Activated CD4-positive, CD25-positive, alpha-beta regulatory T cell treated with anti-CD3 and anti-CD28 coated beads, Interleukin-2, amount 50 U/mL, for 24 hours (primary cell): ENCODE data around the gene CTNNBL1.
"Not testable (repeated sequence)": the region's sequence is repeated elsewhere in the genome, so short reads cannot be mapped to it uniquely, and the experiment has no call there.

Source experiments
- ATAC-seq, 2 donors: fragments of 150-1000 bp; cut with Tn5 transposase; one replicate each; pipeline ENCODE4 v1.10.0; 2021; ENCODE audit warnings: mild to moderate bottlenecking in 1 of 2, moderate library complexity in 1 of 2

CTNNBL1 gene

DNA sequence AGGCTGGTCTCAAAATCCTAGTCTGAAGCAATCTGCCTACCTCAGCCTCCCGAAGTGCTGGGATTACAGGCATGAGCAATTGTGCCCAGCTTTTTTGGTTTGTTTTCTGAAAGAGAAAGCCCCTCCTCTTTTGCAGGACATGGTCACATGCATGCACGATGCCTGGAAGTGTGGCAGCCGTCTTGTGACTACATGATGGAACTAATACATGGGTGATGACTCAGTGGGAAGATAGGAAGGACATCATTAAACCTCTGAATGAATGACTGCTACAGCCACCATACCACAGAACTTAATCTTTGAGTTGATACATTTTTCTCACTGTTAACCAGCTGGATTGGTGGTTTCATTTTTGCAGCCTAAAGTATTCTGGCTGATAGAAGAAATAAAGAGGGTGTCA, 13.4 kb upstream of the CTNNBL1 start:
- no peak for ATAC-seq

- ATAC-seq, result no peak
Measured at GRCh38 chr20:37681384-37682112, 12.3 kb upstream of the CTNNBL1 start.

DNA sequence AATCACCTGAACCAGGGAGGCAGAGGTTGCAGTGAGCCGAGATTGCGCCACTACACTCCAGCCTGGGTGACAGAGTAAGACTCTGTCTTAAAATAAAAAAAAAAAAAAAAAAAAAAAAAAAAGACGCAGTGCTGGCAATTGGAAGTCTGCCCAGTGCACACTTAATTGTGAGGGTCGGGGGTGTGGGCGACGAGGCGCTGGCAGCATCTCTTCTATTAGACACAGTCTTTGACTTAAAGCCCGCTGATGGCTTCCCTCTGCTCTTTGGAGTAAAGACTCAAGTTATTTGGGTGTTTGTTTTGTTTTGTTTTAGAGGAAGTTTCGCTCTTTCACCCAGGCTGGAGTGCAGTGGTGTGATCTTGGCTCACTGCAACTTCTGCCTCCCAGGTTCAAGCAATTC, 10.7 kb upstream of the CTNNBL1 start:
- not testable (repeated sequence) for ATAC-seq

DNA sequence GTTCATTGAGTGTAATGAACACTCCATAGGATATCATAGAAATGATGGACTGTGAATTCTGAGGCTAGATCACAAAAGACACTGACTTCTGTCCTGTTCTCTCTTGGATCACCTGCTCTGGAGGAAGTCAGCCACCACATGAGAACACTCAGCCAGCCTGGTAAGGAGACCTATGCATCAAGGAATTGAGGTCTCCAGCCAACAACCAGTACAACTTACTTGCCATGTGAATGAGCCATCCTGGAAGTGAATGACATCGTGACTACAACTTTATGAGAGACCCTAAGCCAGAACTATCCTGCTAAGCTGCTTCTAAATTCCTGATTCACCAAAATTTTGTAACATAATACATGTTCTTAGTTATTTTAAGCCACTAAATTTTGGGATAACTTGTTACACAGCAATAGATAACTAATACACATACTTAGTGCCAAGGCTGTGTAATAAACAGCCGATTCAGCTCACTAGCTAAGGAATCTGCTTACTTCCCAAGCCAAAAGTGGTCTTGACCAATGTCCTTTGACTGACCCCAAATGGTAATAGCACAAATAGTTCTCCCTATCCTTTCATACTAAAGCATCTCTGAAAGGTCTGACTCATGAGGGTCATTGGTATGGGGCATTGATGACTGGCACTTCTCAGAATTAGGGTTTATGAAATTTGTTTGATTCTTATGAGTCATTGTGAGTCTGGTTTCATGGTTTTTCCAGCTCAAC, 6.9 kb upstream of the CTNNBL1 start:
- peak; percentile 83 to 90 for ATAC-seq

GRCh38 chr20:37687478-37687805, 6.4 kb upstream of the CTNNBL1 start:
- ATAC-seq, result no peak

- ATAC-seq, result no peak
Measured at GRCh38 chr20:37688093-37688492, 5.7 kb upstream of the CTNNBL1 start.

GRCh38 chr20:37690626-37691369, 3.0 kb upstream of the CTNNBL1 start:
- ATAC-seq, result no peak

DNA sequence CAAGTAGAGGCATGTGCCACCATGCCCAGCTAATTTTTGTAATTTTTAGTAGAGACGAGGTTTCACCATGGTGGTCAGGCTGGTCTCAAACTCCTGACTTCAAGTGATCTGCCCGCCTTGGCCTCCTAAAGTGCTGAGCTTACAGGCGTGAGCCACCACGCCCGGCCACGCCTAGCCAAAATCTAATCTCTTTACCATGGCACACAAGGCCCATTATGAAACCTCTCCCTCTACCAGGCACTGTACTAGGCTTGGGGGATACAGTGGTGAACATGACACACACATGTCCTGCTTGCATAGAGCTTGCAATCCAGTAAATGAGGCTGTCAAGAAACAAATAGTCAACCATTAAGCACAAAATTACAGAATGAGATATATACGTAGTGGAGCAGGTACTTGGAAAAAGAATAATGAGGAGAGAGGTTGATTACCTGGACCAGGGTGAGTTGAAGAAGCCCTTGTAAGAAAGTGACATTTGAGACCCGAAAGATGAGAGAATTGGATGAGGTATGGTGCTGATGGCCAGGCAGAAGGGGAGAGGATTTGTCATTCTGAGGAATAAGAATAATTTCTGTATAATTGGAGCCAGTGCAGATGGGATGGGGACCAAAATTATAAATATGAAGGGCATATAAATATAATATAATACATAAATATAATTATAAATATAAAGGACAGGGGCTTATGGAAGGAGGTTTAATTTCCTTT, 1.2 kb upstream of the CTNNBL1 start:
- no peak for ATAC-seq

DNA sequence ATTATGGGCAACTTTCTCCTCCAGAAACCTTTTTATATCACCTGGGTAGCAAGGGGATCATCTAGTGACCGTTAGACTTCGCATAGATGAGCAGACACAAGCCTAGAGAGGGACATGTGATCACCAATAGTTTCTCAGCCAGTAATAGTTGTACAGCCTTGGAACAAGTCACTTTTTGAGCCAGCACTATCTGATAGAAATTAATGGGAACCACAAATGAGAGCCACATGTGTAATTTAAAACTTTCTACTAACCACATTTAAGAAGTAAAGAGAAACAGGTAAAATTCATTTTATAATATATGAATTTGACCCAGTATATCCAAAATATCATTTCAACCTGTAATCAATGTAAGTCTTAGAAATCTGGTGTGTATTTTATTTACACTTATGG, 592 bp upstream of the CTNNBL1 start:
- no peak for ATAC-seq

DNA sequence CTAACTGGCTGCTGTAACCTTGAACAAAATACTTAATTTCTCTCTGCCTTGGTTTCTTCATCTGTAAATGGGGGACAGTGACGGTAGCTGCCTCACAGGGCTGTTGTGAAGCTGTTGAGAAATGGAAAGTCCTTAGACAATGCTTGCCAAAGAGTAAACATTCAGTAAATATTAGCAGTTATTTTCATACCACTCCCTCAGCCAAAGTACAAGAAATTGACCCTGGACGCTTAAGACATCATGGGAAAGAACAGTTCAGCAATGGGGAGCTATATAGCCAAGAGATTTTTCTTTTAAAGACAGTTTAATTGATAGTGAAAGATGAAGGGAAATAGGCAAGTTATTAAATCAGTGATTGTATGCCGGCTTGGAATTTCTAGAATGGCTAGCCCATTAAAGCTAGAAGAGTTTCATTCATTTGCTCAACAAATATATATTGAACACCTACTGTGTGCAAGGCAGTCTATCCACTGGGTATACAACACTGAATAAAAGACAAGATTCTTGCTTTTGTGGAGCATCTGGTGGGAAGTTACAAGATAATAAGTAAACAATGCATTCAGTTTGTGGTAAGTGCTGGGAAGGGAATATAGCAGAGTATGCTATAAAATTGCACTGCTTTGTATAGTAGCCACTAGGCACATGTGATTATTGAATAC, 2.0 kb downstream of the CTNNBL1 start:
- no peak for ATAC-seq

- no peak for ATAC-seq
Measured at GRCh38 chr20:37697314-37697713, 3.5 kb downstream of the CTNNBL1 start.

DNA sequence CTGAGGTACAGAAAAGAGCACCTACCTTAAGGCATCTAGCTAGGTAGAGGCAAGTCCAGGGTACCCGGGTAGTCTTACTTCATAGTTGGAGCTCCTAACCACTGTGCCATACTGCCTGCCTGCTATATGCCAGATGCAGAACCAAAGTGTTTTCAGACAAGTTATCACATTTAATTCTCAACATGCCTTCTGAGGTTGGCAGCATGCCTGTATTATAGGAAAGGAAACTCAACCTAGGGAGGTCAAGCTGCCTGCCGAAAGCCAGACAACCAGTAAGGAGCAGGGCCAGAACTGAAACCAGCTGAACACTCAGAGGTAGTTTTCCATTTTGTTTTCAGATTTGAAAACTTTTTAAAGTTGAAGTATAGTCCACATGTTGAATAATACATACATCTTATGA, 5.4 kb downstream of the CTNNBL1 start:
- ATAC-seq, result no peak

DNA sequence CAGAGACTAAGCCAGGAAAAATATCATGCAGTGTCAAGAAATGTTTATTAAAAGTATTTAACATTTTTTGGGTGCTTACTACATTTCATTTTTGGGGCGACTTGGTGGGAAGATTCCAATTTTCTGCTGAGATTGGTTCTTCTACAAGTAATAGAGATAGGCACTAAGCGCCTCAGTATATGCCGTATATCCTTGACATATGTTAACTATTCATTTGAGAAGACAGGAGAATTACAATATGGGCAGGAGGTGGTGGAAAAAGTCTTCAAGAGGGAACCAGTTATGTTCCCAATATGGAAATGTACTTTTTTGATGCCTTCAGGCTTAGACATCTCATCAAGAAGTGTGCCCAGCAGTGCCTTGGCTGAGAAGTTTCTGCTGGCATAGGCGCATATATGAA, 6.5 kb downstream of the CTNNBL1 start:
- ATAC-seq, result no peak

DNA sequence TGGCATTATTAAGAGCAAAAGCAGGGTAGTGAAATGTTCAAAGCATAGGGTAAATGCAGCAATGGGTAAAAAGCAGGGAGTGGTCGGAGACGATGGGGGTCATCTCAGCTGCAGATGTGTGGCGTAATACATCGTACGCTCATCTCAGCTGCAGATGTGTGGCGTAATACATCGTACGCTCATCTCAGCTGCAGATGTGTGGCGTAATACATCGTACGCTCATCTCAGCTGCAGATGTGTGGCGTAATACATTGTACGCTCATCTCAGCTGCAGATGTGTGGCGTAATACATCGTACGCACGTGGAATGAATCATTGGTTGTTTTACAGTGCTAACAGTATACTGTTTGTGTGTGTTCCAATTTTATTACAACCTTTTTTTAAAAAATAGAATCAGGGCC, 7.8 kb downstream of the CTNNBL1 start:
- not testable (repeated sequence) for ATAC-seq

GRCh38 chr20:37702403-37703034, 8.7 kb downstream of the CTNNBL1 start:
- no peak for ATAC-seq

DNA sequence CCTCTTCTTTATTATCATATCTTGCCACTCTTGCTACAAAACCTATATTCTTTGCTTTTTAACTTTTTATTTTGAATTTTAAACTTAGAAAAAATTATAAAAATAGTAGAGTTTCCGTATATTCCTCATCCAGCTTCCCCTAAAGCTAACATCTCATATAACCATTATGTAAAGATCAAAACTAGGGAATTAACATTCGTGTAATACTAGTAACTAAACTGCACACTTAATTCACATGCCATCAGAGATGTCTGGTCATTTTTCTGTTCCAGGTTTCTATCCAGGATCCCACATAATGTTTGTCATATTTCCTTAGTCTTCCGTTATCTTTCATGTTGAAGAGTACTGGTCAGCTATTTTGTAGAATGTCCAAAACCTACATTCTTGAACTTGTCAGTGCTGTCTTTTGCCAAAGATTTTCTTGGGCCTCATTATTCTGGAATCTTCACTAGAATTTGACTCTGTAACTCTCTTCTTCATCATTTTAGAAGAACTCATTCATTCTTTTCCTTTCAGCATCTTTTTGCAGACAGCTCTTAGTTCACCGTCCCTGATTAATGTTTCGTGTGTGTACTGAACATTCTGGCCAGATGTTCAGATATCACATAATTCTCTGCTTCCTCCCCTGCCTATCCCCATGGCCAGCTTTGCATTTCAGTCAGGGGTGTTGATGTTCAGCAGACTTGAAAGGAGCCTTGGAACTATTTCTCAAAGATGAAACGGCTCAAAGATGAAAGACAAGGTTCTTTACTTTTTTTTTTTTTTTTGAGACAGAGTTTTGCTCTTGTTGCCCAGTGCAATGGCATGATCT, 9.4 kb downstream of the CTNNBL1 start:
- no peak for ATAC-seq

GRCh38 chr20:37704955-37705354, 11.1 kb downstream of the CTNNBL1 start:
- no peak for ATAC-seq

- ATAC-seq, result no peak
Measured at GRCh38 chr20:37706298-37706697, 12.5 kb downstream of the CTNNBL1 start.

- no peak for ATAC-seq
Measured at GRCh38 chr20:37711001-37711400, 17.2 kb downstream of the CTNNBL1 start.

DNA sequence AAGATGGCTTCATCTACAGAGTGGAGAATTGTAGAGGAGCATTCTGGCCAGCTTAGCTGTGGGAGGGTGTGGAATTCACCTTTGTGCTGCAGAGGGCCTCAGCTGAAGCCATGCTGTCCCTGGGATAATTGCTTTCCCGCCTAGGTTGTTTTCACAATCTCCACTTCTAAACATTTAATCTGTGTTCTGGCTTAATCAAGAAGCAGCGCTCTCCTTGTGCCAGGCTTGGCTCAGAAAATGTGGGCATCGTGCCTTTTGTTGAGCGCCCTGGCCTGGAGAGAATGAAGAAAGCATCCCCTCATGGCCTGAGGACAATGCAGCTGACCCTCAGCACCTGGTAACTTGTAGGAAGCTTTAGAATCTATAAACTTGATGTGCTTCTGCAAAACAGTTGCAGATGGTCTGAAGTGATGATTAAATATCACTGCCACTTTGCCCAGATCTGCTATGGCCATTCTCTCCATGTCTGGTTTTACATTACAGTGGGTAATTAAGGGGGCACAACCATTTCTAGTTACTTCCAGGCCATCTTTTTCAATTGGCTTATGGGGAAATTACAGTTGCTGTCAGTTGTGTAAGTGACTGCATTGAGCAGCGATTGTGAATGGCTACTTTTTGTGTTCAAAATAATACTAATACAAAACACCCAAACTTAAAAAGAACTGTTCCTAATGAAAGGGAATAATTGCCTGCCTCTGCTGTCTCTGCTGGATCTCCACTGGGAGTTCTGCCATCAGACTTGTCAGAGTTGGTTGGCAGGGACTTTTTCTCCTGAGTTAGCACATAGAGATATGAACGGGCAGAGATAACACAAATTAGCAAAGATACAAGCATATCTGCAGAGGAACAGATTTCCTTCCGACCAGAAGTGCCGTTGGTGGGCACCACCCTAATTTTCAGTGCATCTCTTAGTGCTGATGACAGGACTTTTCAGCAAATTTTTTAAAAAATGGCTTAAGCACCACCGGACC, 18.4 kb downstream of the CTNNBL1 start:
- ATAC-seq, result no peak
